Measurements from ENCODE around the gene HOXD9.

HOXD9 gene

GRCh38 chr2:176111846-176112374 is 10.6 kb upstream of the HOXD9 start:
- DNase-seq: no peak

- DNase-seq: no peak
Observed at GRCh38 chr2:176112375-176113302, 9.9 kb upstream of the HOXD9 start.

GRCh38 chr2:176114120-176114929 is 8.2 kb upstream of the HOXD9 start:
- DNase-seq: no peak

GRCh38 chr2:176114930-176115625 is 7.4 kb upstream of the HOXD9 start:
- DNase-seq: no peak

- no peak for DNase-seq
Observed at GRCh38 chr2:176115883-176116813, 6.4 kb upstream of the HOXD9 start, which contains the start of gene HOXD10. HOXD10 (plus strand) TSS chr2:176116778; CDS start chr2:176116834, 56 bp downstream.

- no peak for DNase-seq
Observed at GRCh38 chr2:176117162-176117822, 5.2 kb upstream of the HOXD9 start.

- no peak for DNase-seq
Observed at GRCh38 chr2:176117823-176118371, 4.6 kb upstream of the HOXD9 start.

GRCh38 chr2:176118601-176119339 is 3.7 kb upstream of the HOXD9 start:
- DNase-seq: no peak

GRCh38 chr2:176120364-176121189 is 1.9 kb upstream of the HOXD9 start:
- DNase-seq: no peak

- DNase-seq: no peak
Observed at GRCh38 chr2:176121190-176122051, 1.1 kb upstream of the HOXD9 start.

- no peak for DNase-seq
Observed at GRCh38 chr2:176122052-176122682, 352 bp upstream of the HOXD9 start.

- DNase-seq: no peak
Observed at GRCh38 chr2:176123411-176124109, 1.0 kb downstream of the HOXD9 start.

- DNase-seq: no peak
Observed at GRCh38 chr2:176124110-176124946, 1.8 kb downstream of the HOXD9 start.

GRCh38 chr2:176124947-176125771 is 2.6 kb downstream of the HOXD9 start:
- no peak for DNase-seq

- no peak for DNase-seq
Observed at GRCh38 chr2:176125772-176126054, 3.2 kb downstream of the HOXD9 start.

All from KG1 (cell line).